ENCODE data around the gene ANKRD40.

Gene ANKRD40

GRCh38 chr17:50667259-50668024 lies 40.3 kb downstream of the ANKRD40 start:
- no peak for DNase-seq

GRCh38 chr17:50666316-50666715 lies 41.4 kb downstream of the ANKRD40 start:
- no peak for DNase-seq

- no peak for DNase-seq
These were observed 41.9 kb downstream of the ANKRD40 start for GRCh38 chr17:50665838-50666237.

- no peak for DNase-seq
These were observed 42.8 kb downstream of the ANKRD40 start for GRCh38 chr17:50664788-50665458.

- DNase-seq: no peak
These were observed 43.8 kb downstream of the ANKRD40 start for GRCh38 chr17:50663812-50664374.

GRCh38 chr17:50662632-50663225 lies 45.0 kb downstream of the ANKRD40 start:
- DNase-seq: no peak

- no peak for DNase-seq
These were observed 45.8 kb downstream of the ANKRD40 start for GRCh38 chr17:50661795-50662391.

- no peak for DNase-seq
These were observed 46.4 kb downstream of the ANKRD40 start for GRCh38 chr17:50661348-50661747.

GRCh38 chr17:50660887-50661345 lies 46.8 kb downstream of the ANKRD40 start:
- no peak for DNase-seq

- DNase-seq: no peak
These were observed 47.5 kb downstream of the ANKRD40 start for GRCh38 chr17:50660042-50660886.

GRCh38 chr17:50659179-50659578 lies 48.5 kb downstream of the ANKRD40 start:
- no peak for DNase-seq

- no peak for DNase-seq
These were observed 49.1 kb downstream of the ANKRD40 start for GRCh38 chr17:50658616-50659015.

- DNase-seq: no peak
These were observed 50.1 kb downstream of the ANKRD40 start for GRCh38 chr17:50657627-50658026.

GRCh38 chr17:50657054-50657453 lies 50.7 kb downstream of the ANKRD40 start:
- no peak for DNase-seq

GRCh38 chr17:50656509-50656908 lies 51.2 kb downstream of the ANKRD40 start:
- no peak for DNase-seq

- DNase-seq: no peak
These were observed 54.0 kb downstream of the ANKRD40 start for GRCh38 chr17:50653738-50654137.

GRCh38 chr17:50651661-50652060 lies 56.1 kb downstream of the ANKRD40 start:
- no peak for DNase-seq

- no peak for DNase-seq
These were observed 58.4 kb downstream of the ANKRD40 start for GRCh38 chr17:50649042-50649908.

- no peak for DNase-seq
These were observed 60.5 kb downstream of the ANKRD40 start for GRCh38 chr17:50647187-50647586.

- no peak for DNase-seq
These were observed 61.7 kb downstream of the ANKRD40 start for GRCh38 chr17:50645748-50646682.
